Nephron progenitor cell (in vitro differentiated cells): ENCODE results near the gene MINDY2.
A peak's percentile ranks its signal among the peaks of the same experiment; 100 is the strongest.
"Not testable (repeated sequence)": the region's sequence is repeated elsewhere in the genome, so short reads cannot be mapped to it uniquely, and the experiment has no call there.

Source experiments
- DNase-seq: peaks from one replicate; pipeline ENCODE4 v3.0.0; 2021
- H3K27ac Mint-ChIP-seq: 2 replicates; pipeline ENCODE4 v1.8.0; 2021; ENCODE audit warnings: mild to moderate bottlenecking, moderate library complexity, mixed read lengths
- H3K27me3 Mint-ChIP-seq: 2 replicates; pipeline ENCODE4 v1.8.0; 2021; ENCODE audit warnings: mild to moderate bottlenecking, low read depth, mixed read lengths; ENCODE audit not compliant: poor library complexity
- H3K36me3 Mint-ChIP-seq: 2 replicates; pipeline ENCODE4 v1.8.0; 2021; ENCODE audit warnings: low read depth, mixed read lengths
- H3K4me1 Mint-ChIP-seq: 2 replicates; pipeline ENCODE4 v1.8.0; 2021; ENCODE audit warnings: mixed read lengths
- H3K4me3 Mint-ChIP-seq: 2 replicates; pipeline ENCODE4 v1.8.0; 2021; ENCODE audit warnings: mild to moderate bottlenecking, moderate library complexity, mixed read lengths
- H3K9me3 Mint-ChIP-seq: 2 replicates; pipeline ENCODE4 v1.8.0; 2021; ENCODE audit warnings: mild to moderate bottlenecking, moderate library complexity, mixed read lengths
- TF ChIP-seq, protein P1 (sequence below): fragments of 200-600 bp; sonication (generic); IDR thresholded peaks from 2 replicates; pipeline ENCODE4 v1.5.0; 2021; ENCODE audit warnings: antibody characterized with exemption

The MINDY2 gene

DNA sequence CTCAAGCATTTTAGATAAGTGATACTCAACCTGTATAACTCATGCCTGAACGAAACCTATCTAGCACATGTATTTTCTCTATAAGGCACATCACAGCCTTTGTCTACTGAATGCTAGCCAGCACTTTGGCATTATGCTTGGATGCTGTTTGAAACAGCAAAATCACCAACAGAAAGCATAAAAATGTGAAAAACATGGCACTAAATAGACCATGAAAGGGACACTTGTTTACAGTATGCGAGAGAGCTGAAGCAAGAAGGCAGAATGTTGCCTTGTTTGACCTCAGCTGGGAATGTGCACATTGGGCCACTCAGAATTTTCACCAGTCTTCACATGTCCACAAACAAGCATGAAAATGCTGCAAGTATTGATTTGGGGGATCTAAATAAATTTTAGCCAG lies 59.5 kb downstream of the MINDY2 start:
- Mint-ChIP-seq H3K4me3 (no peak overlapping the region), H3K36me3 (peaks cover 30% of the 10 kb centered on the region), H3K27ac (no peak overlapping the region), H3K4me1 (peaks cover 17% of the 10 kb centered on the region), H3K27me3 (no peaks in the 10 kb centered on the region), H3K9me3 (peaks cover 3% of the 10 kb centered on the region)
- no peak for DNase-seq
- TF ChIP-seq, protein P1, sequence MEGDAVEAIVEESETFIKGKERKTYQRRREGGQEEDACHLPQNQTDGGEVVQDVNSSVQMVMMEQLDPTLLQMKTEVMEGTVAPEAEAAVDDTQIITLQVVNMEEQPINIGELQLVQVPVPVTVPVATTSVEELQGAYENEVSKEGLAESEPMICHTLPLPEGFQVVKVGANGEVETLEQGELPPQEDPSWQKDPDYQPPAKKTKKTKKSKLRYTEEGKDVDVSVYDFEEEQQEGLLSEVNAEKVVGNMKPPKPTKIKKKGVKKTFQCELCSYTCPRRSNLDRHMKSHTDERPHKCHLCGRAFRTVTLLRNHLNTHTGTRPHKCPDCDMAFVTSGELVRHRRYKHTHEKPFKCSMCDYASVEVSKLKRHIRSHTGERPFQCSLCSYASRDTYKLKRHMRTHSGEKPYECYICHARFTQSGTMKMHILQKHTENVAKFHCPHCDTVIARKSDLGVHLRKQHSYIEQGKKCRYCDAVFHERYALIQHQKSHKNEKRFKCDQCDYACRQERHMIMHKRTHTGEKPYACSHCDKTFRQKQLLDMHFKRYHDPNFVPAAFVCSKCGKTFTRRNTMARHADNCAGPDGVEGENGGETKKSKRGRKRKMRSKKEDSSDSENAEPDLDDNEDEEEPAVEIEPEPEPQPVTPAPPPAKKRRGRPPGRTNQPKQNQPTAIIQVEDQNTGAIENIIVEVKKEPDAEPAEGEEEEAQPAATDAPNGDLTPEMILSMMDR, result no peak

DNA sequence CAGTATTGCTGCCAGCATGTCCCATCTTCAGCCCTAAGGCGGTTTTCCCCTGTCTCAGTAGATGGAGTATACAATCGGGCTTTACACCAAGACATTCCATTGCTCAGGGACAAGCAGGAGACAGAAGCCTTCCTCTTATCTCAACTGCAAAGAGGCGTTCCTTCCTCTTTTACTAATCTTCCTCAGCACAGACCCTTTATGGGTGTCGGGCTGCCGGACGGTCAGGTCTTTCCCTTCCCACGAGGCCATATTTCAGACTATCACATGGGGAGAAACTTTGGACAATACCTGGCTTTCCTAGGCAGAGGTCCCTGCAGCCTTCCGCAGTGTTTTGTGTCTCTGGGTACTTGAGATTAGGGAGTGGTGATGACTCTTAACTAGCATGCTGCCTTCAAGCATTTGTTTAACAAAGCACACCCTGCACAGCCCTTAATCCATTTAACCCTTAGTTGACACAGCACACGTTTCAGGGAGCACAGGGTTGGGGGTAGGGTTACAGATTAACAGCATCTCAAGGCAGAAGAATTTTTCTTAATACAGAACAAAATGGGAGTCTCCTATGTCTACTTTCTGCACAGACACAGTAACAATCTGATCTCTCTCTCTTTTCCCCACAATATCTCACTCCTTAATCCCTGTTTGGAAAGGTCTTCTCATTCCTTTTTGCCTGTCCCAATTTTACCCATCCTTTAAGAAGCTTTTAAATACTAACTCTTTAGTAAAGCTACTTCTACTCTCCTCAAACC lies 62.8 kb downstream of the MINDY2 start:
- not testable (repeated sequence) for H3K27me3 Mint-ChIP-seq, H3K9me3 Mint-ChIP-seq, DNase-seq
- Mint-ChIP-seq H3K4me3 (peak overlapping the region; percentile 41), H3K4me1 (peaks cover 17% of the 10 kb centered on the region), H3K36me3 (peaks cover 22% of the 10 kb centered on the region), H3K27ac (peak overlapping the region; percentile 39)

DNA sequence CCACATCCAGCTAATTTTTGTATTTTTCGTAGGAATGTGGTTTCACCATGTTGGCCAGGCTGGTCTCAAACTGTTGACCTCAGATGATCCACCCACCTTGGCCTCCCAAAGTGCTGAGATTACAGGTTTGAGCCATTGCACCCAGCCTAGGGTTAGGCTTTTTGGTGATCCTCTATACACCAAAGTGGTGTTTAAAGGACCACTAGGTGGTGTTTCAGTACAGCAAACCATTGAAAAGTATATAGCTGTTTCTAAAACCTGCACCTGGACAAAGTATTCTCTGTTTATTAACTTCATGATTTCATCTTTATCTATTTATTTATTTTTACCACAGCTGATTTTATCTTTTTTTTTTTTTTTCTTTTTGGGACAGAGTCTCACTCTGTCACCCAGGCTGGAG lies 68.4 kb downstream of the MINDY2 start:
- no peaks in the 10 kb centered on the region for H3K4me1 Mint-ChIP-seq
- no peaks in the 10 kb centered on the region for H3K9me3 Mint-ChIP-seq
- peaks cover 5% of the 10 kb centered on the region for H3K27me3 Mint-ChIP-seq
- TF ChIP-seq, protein P1, result no peak
- no peak overlapping the region for H3K4me3 Mint-ChIP-seq
- DNase-seq, result no peak
- H3K27ac Mint-ChIP-seq, result no peak overlapping the region
- peaks cover 32% of the 10 kb centered on the region for H3K36me3 Mint-ChIP-seq

DNA sequence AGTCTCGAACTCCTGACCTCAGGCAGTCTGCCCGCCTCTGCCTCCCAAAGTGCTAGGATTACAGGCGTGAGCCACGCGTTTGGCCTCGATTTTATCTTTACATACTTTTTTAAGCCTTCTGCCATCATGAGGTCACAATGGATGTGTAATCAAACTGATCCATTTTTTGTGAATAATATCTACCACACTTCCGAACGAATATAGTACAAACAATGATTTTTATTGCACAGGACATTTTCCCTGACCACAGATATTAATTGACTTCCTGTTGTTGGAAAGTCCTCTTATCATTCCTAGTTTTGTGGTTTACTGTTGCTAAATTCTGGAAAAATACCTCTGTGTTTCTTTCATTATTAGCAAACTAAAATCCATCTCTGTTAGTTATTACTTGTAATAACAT lies 68.9 kb downstream of the MINDY2 start:
- Mint-ChIP-seq H3K9me3 (no peaks in the 10 kb centered on the region), H3K27ac (no peak overlapping the region), H3K27me3 (peaks cover 5% of the 10 kb centered on the region), H3K36me3 (peaks cover 35% of the 10 kb centered on the region), H3K4me3 (no peak overlapping the region), H3K4me1 (no peaks in the 10 kb centered on the region)
- TF ChIP-seq, protein P1, result no peak
- no peak for DNase-seq

DNA sequence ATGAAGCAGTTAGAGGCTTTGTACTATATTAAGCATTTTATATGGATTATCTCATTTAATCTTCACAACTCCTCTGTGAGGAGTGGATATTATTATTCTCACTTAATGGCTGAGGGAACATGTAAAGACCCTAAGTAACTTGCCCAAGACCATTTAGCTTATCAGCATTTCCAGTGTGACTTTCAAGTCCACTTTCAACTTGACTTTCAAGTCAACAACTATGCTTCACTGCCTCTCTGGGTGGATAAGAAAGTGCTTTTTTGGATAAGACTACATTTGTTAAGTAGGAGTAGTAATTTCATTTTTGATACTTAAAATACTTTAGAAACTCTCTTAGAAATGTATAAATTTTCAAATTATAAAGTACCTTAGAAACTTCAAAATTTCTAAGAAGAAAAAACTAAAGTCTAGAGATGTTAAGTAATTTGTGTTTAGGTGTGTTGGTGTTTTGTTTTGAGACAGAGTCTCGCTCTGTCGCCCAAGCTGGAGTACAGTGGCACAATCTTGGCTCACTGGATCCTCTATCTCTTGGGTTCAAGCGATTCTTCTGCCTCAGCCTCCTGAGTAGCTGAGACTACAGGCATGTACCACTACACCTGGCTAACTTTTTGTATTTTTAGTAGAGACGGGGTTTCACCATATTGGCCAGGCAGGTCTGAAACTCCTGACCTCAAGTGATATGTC lies 71.8 kb downstream of the MINDY2 start:
- H3K4me1 Mint-ChIP-seq, result no peaks in the 10 kb centered on the region
- TF ChIP-seq, protein P1, result no peak
- DNase-seq, result no peak
- H3K36me3 Mint-ChIP-seq, result peaks cover 45% of the 10 kb centered on the region
- H3K9me3 Mint-ChIP-seq, result no peaks in the 10 kb centered on the region
- H3K4me3 Mint-ChIP-seq, result no peak overlapping the region
- peaks cover 2% of the 10 kb centered on the region for H3K27me3 Mint-ChIP-seq
- no peak overlapping the region for H3K27ac Mint-ChIP-seq

DNA sequence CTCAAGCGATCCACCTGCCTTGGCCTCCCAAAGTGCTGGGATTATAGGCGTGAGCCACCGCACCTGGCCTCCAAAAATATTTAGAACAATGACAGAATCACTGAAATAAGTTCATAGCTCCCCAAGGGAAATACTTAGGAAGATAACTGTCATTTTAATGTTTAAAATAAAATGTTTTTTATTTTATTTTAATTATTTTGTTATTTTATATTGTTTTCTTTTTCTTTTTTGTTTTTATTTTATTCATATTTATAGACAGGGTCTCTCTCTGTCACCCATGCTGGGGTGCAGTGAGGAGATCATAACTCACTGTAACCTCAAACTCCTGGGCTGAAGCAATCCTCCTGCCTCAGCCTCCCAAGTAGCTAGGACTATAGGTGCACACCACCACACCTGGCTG lies 80.1 kb downstream of the MINDY2 start:
- H3K27ac Mint-ChIP-seq, DNase-seq, H3K4me3 Mint-ChIP-seq, H3K27me3 Mint-ChIP-seq, H3K9me3 Mint-ChIP-seq, H3K4me1 Mint-ChIP-seq: not testable (repeated sequence)
- peaks cover 49% of the 10 kb centered on the region for H3K36me3 Mint-ChIP-seq

DNA sequence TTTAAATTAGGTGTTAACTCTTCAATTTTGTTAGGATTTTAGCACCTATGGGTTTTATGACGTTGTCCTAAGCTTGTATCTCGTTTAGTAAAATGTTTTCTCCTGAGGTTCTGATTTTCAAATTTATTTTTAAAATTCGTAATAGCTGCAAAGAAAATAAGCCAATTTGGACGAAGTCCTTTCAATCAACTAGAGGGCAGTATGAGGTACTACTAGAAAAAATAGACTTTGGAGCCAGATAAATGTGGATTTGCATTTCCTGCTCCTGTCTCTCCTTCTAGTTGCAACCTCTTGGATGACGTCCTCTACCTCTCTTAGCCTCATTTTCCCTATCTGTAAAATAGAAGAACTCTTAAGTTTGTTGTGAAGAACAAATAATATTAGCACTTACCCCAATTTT lies 81.2 kb downstream of the MINDY2 start:
- no peak for DNase-seq
- no peaks in the 10 kb centered on the region for H3K9me3 Mint-ChIP-seq
- H3K27me3 Mint-ChIP-seq, result no peaks in the 10 kb centered on the region
- no peak overlapping the region for H3K4me3 Mint-ChIP-seq
- peaks cover 43% of the 10 kb centered on the region for H3K36me3 Mint-ChIP-seq
- no peaks in the 10 kb centered on the region for H3K4me1 Mint-ChIP-seq
- TF ChIP-seq, protein P1, result no peak
- no peak overlapping the region for H3K27ac Mint-ChIP-seq
